GM18508 (cell line): ENCODE measurements around the gene PCBP2.
"Not testable (repeated sequence)": the region's sequence is repeated elsewhere in the genome, so short reads cannot be mapped to it uniquely, and the experiment has no call there.

Experiments
- ATAC-seq: cut with Tn5 transposase; IDR thresholded peaks from one replicate; pipeline ENCODE4 v1.9.1; 2021; ENCODE audit warnings: moderate number of reproducible peaks; ENCODE audit not compliant: insufficient read depth, unreplicated experiment

The PCBP2 gene

GRCh38 chr12:53439582-53439981 is 12.3 kb upstream of the PCBP2 start:
- not testable (repeated sequence) for ATAC-seq

DNA sequence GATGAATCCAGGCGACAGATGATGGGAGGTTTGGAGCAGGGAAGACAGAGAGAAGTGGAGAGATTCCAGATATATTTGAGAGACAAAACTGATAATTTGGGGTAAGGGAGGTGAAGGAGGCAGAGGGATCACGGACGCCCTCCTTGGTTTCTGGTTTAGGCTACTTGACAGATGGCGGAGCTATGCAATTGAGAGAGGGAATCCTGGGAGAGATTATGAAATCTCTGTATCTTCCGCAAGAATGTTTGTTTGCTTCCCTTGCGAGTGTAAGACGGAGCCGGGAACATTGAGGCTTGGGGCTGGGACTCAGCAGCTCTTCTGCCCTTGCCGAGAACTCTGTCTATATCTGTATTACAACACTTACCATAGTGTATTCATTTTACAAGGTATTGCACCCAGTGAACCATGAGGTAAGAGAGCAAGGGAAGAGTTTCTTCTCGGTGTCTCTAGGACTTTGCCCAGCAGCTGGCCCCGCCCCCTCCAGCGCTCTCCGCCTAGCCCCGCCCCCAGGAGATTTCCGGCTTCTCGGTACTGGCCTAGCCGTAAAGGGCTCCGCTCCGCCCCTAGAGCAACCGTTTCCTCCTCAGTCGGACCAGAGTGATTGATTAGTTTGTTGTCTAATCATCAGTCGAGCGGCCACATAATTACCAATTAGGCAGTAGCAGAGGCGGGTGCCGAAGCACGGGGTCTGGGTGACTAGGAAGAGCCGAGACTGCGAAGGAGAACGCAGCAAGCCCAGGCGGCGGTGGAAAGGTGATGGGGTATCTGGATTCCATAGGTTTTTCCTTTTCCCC is 10.7 kb upstream of the PCBP2 start, which contains the start of gene PRR13:
Gene PRR13, plus strand, starts transcription at position 695 of the 794 bp plus-strand sequence. CDS start 981 bp downstream, outside the sequence.
- peak; percentile 84 for ATAC-seq

DNA sequence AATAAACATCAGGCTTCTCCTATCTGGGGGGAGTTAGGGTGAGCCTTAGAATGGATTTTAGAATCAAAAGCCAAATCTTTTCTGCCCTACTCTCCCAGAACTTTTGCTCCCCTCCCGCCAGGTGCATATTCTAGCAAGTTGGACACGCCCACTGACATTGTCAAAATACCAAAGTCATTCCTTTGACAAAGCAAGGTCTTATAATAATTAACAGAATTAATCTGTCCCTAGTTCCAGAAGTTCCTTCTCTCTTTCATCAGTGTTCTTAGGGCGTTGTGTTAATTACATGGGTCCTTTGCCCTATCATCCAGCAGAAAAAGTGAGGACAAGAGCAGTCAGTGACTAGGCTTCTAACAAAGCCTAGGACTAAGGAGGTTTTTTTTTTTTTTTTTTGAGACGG is 7.9 kb upstream of the PCBP2 start:
- ATAC-seq, result no peak

- not testable (repeated sequence) for ATAC-seq
Measured at GRCh38 chr12:53444593-53445325, 7.1 kb upstream of the PCBP2 start.

DNA sequence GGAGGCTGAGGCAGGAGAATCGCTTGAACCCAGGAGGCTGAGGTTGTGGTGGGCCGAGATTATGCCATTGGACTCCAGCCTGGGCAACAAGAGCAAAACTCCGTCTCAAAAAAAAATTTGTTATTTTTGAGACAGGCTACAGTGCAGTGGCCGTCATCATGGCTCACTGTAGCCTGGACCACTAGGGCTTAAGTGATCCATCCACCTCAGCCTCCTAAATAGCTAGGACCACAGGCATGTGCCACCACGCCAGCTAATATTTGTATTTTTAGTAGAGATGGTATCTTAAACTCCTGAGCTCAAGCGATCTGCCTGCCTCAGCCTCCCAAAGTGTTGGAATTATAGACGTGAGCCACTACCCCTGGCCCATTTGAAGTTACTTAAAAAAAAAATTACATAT is 966 bp upstream of the PCBP2 start:
- no peak for ATAC-seq

DNA sequence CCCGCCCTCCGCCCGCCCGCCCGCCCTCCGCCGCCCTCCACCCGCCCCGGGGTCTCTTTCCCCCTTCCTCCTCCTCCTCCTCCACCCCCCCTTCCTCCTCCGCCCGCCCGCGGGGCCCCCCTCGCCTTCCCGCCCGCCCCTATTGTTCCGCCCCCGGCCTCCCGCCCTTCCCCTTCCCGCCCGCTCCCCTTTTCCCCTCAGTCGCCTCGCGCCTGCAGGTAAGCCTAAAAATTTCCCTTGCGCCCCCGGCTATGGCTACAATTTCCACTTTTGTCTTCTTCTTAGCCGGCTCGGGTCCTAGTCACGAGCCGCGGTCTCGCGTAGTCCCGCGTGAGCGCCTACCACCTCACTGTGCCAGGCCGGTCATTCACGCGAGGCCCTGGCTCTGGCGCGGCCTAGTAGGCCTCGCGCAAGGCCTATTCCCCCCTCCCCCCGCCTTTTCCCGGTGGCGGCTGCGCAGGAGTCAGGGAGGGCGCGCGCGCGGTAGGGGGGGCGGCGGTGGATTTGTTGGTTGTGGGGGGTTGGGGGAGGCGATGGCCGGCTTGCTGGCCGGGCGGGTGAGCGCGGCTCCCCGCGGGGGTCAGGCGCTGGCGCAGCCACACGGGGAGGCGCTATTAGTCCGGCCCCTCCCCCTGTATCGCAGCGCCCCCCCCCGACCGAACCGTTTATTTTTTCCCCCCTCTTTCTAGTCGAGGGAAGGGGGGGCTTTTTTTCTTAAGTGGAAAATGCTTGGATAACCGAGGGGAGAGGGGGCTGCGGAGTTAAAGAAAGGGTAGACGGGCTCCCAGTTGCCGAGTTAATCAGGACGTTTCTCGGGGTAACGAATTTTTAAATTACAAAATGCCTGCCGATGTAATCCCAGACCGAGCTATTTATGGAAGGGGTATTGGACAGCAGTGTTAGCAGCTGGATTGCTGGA is 516 bp downstream of the PCBP2 start:
- no peak for ATAC-seq

DNA sequence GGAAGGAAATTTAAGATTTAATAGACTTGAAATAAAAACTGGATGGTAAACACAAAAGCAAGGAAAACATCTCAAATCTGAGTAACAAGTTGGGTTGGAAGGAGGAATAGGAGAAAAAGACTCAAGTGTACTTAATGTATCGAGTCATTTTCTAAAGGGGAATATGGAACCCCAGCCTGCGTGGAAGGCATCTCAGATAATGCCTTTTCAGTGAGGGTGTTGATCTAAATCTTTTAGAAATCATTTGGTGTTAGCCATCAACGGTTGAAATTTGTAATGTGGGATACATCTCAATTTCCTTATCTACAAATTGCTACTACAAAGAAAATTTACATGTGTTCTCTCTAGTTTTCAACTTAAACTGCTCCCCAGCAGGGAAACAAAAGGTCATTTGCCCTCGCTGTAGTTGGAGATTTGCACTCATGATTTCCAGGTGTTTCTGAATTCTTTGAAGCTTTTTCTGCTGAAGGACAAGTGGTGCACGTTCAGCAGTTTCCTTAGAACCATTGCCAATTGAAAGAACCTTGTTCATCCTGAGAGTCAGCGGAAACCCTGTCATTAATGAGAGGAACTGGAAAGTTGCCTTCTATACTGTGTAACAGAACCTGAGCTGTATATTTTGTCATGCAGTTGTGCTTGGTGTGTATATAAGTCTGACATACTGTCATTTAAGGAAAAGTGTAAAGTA is 2.2 kb downstream of the PCBP2 start:
- ATAC-seq, result no peak

DNA sequence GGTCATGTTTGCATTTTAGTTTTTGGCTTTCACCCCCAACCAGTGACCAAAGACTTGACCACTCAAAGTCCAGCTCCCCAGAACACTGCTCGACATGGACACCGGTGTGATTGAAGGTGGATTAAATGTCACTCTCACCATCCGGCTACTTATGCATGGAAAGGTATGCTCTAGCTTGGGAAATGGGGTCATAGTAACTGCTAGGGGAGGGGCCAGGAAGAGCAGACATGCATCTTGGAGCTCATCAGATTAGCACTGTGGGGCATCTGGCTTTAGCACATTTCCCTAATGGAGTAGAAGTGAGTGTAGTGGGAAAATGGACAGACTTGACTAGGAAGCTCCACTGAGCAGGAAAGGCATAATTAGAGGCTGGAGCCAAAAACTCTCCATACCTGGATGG is 2.8 kb downstream of the PCBP2 start:
- no peak for ATAC-seq

DNA sequence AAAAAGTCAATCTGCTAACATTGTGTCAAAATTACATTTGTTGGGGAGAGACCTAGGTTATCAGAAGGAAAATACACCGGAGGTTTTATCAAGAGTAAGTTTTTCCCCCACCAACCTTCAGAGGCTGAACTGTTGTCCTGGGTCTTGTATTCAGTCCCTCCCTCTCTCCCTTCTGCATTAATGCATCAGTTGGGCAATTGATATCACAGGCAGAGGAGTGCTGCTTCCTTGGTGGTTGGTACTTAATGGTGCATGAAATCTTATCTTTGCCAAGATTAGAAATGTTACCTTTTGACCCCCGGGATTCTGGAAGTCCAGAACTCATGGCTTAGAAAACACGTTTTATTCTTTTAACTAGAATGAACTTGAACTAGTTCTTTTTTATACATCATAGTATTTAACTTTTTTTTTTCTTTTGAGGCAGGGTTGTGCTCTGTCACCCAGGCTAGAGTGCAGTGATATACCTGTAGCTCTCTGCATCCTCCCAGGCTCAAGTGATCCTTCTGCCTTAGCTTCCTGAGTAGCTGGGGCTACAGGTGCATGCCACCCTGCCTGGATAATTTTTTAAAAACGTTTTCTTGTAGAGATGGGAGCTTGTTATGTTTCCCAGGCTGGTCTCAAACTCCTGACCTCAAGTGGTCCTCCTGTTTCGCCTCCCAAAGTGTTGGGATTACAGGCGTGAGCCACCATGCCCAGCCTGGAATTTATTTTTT is 4.9 kb downstream of the PCBP2 start:
- no peak for ATAC-seq

GRCh38 chr12:53459097-53459496 is 7.2 kb downstream of the PCBP2 start:
- ATAC-seq, result no peak

- no peak for ATAC-seq
Measured at GRCh38 chr12:53461059-53461458, 9.2 kb downstream of the PCBP2 start.

DNA sequence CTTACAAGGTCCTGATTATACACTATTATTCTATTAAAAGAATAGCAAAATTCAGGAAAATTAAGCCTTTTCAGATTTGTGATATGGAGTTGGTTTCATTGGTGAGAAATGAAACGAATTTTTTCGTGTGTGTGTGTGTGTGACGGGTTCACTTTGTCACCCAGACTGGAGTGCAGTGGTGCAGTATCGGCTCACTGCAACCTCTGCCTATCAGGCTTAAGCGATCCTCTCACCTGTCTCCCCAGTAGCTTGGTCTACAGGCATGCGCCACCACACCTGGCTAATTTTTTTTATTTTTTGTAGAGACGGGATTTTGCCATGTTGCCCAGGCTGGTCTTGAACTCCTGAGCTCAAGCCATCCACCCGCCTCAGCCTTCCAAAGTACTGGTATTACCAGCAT is 9.7 kb downstream of the PCBP2 start:
- no peak for ATAC-seq

DNA sequence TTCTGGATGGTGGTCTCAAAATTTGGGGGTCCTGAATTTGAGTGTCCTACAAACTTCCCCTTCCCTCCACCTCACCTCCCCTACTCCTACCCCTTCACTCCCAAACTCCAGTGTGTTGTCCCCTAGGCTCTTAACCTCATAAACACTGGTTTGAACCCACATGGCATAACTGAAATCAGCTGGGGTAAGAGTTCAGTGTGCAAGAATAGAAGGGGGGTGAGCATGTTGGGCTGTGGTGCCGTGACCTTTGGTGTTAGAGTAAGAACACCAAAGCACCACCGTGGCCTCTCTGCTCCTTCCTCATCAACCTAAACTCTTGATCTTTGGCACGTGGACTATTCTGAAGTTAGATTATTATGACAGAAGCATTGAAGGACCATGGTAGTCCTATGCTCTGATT is 11.0 kb downstream of the PCBP2 start:
- ATAC-seq, result no peak

- ATAC-seq, result no peak
Measured at GRCh38 chr12:53463802-53464560, 12.1 kb downstream of the PCBP2 start.

- no peak for ATAC-seq
Measured at GRCh38 chr12:53464685-53465418, 12.9 kb downstream of the PCBP2 start.

- ATAC-seq, result no peak
Measured at GRCh38 chr12:53465679-53466078, 13.8 kb downstream of the PCBP2 start.

GRCh38 chr12:53466640-53467039 is 14.7 kb downstream of the PCBP2 start:
- ATAC-seq, result no peak

GRCh38 chr12:53467082-53467481 is 15.2 kb downstream of the PCBP2 start:
- ATAC-seq, result no peak
